DOHH2 (cell line): ENCODE measurements around the gene C11orf71.

Source experiments
- H3F3A ChIP-seq: fragments of 200-600 bp; sonication (generic), shearing (Covaris generic); 2 replicates; pipeline ENCODE4 v1.6.0; 2016; ENCODE audit warnings: antibody characterized with exemption, mild to moderate bottlenecking; ENCODE audit not compliant: control insufficient read depth, insufficient read depth
- H3K27ac ChIP-seq: fragments of 200-600 bp; sonication (generic); 2 replicates; pipeline ENCODE4 v1.5.1; 2014; ENCODE audit warnings: low read depth, mild to moderate bottlenecking, low read length, moderate library complexity
- H3K27me3 ChIP-seq: fragments of 200-600 bp; sonication (generic); 2 replicates; pipeline ENCODE4 v1.6.1; 2014; ENCODE audit warnings: mild to moderate bottlenecking, low read length, mixed read lengths; ENCODE audit not compliant: control insufficient read depth
- H3K36me3 ChIP-seq: fragments of 200-600 bp; sonication (generic); 2 replicates; pipeline ENCODE4 v1.6.1; 2014; ENCODE audit warnings: mild to moderate bottlenecking, low read length, moderate library complexity, mixed read lengths; ENCODE audit not compliant: control insufficient read depth
- H3K4me1 ChIP-seq: fragments of 200-600 bp; sonication (generic); 2 replicates; pipeline ENCODE4 v1.6.1; 2014; ENCODE audit warnings: mild to moderate bottlenecking, low read length, mixed read lengths; ENCODE audit not compliant: control insufficient read depth
- H3K4me2 ChIP-seq: fragments of 200-600 bp; sonication (generic); 2 replicates; pipeline ENCODE4 v1.6.0; 2014; ENCODE audit warnings: mild to moderate bottlenecking, low read length, moderate library complexity
- H3K4me3 ChIP-seq: fragments of 200-600 bp; sonication (generic); 2 replicates; pipeline ENCODE4 v1.5.1; 2014; ENCODE audit warnings: mild to moderate bottlenecking, low read length, mixed read lengths
- H3K79me2 ChIP-seq: fragments of 200-600 bp; sonication (generic); 2 replicates; pipeline ENCODE4 v1.6.1; 2014; ENCODE audit warnings: mild to moderate bottlenecking, low read length, mixed read lengths; ENCODE audit not compliant: control insufficient read depth
- H3K9me2 ChIP-seq: fragments of 200-600 bp; sonication (generic); replicated peaks from 2 replicates; pipeline ENCODE4 v1.6.1; 2014; ENCODE audit warnings: mild to moderate bottlenecking, low read length, mixed read lengths; ENCODE audit not compliant: control insufficient read depth
- H3K9me3 ChIP-seq: fragments of 200-600 bp; sonication (generic); 2 replicates; pipeline ENCODE4 v1.6.1; 2014; ENCODE audit warnings: antibody characterized with exemption, low read length, mixed read lengths; ENCODE audit not compliant: control insufficient read depth, insufficient read depth
- H4K20me1 ChIP-seq: fragments of 200-600 bp; sonication (generic); 2 replicates; pipeline ENCODE4 v1.6.0; 2014; ENCODE audit warnings: low read depth, mild to moderate bottlenecking, antibody characterized with exemption, low read length, moderate library complexity; ENCODE audit not compliant: control insufficient read depth, insufficient read depth
- CTCF ChIP-seq: fragments of 200-600 bp; sonication (generic); IDR thresholded peaks from one replicate; pipeline ENCODE4 v1.5.1; 2014; ENCODE audit warnings: antibody characterized with exemption, mild to moderate bottlenecking, low read depth, low read length; ENCODE audit not compliant: poor library complexity, severe bottlenecking
- EZH2phosphoT487 ChIP-seq: fragments of 200-600 bp; sonication (generic); IDR thresholded peaks from 2 replicates; pipeline ENCODE4 v1.6.1; 2017; ENCODE audit warnings: borderline replicate concordance, mild to moderate bottlenecking, antibody characterized with exemption, low read length, moderate library complexity, mixed read lengths

C11orf71 gene

GRCh38 chr11:114399490-114400215 lies 658 bp downstream of the C11orf71 start:
- H3K9me3 ChIP-seq = no peaks in the 10 kb centered on the region
- peaks cover 61% of the 10 kb centered on the region for H3K79me2 ChIP-seq
- peaks cover 25% of the 10 kb centered on the region for H3K4me1 ChIP-seq
- peaks cover 41% of the 10 kb centered on the region for H3K36me3 ChIP-seq
- H3K9me2 ChIP-seq = no peaks in the 10 kb centered on the region
- peak overlapping the region; percentile 65 for H3K27ac ChIP-seq
- peaks cover 7% of the 10 kb centered on the region; the same call in 1 of the 2 replicates for H3F3A ChIP-seq
- H4K20me1 ChIP-seq = no peaks in the 10 kb centered on the region
- H3K4me2 ChIP-seq = peak overlapping the region; percentile 93
- no peak for TF ChIP-seq EZH2phosphoT487
- peak overlapping the region; percentile 96 for H3K4me3 ChIP-seq
- no peaks in the 10 kb centered on the region for H3K27me3 ChIP-seq

- H3K4me3 ChIP-seq = peak overlapping the region; percentile 96
- no peak for TF ChIP-seq EZH2phosphoT487
- no peak for TF ChIP-seq CTCF
- peaks cover 7% of the 10 kb centered on the region; the same call in 1 of the 2 replicates for H3F3A ChIP-seq
Observed at GRCh38 chr11:114398303-114398920, 1.9 kb downstream of the C11orf71 start.

GRCh38 chr11:114397349-114397982 lies 2.8 kb downstream of the C11orf71 start:
- peaks cover 20% of the 10 kb centered on the region for H3K36me3 ChIP-seq
- H3K4me3 ChIP-seq = no peak overlapping the region
- TF ChIP-seq CTCF = no peak
- no peaks in the 10 kb centered on the region for H3K9me3 ChIP-seq
- no peak overlapping the region for H3K4me2 ChIP-seq
- no peaks in the 10 kb centered on the region for H4K20me1 ChIP-seq
- H3K79me2 ChIP-seq = peaks cover 41% of the 10 kb centered on the region
- H3K4me1 ChIP-seq = peaks cover 20% of the 10 kb centered on the region
- peaks cover 3% of the 10 kb centered on the region; the same call in 1 of the 2 replicates for H3K27me3 ChIP-seq
- H3K9me2 ChIP-seq = no peaks in the 10 kb centered on the region
- H3K27ac ChIP-seq = no peak overlapping the region
- peaks cover 7% of the 10 kb centered on the region; the same call in 1 of the 2 replicates for H3F3A ChIP-seq

More at GRCh38 chr11:114398303-114398920, 1.9 kb downstream of the C11orf71 start:
- H3K27ac ChIP-seq = no peak overlapping the region
- H4K20me1 ChIP-seq = no peaks in the 10 kb centered on the region
- no peaks in the 10 kb centered on the region for H3K9me2 ChIP-seq
- H3K79me2 ChIP-seq = peaks cover 50% of the 10 kb centered on the region
- H3K4me2 ChIP-seq = peak overlapping the region; percentile 93
- peaks cover 25% of the 10 kb centered on the region for H3K4me1 ChIP-seq
- peaks cover 30% of the 10 kb centered on the region for H3K36me3 ChIP-seq
- no peaks in the 10 kb centered on the region for H3K27me3 ChIP-seq
- no peaks in the 10 kb centered on the region for H3K9me3 ChIP-seq
